ENCODE measurements around the gene EMX1.

EMX1 gene

GRCh38 chr2:72973566-72974435, 56.5 kb downstream of the EMX1 start:
- 53% methylated on average over 12 of the region's 12 CpGs for WGBS
- no peaks in the 10 kb centered on the region for H3K36me3 ChIP-seq (ENCODE audit: insufficient read depth, low read length)
- no peak overlapping the region for H3K9ac ChIP-seq (ENCODE audit: low read depth, low read length)

GRCh38 chr2:72974436-72974754, 57.1 kb downstream of the EMX1 start:
- H3K27ac ChIP-seq (ENCODE audit: low read depth, low read length) = no peak overlapping the region
- no peak overlapping the region for H3K9ac ChIP-seq (ENCODE audit: low read depth, low read length)
- peaks cover 23% of the 10 kb centered on the region for H3K4me1 ChIP-seq (ENCODE audit: insufficient read depth, low read length)
- H3K9me3 ChIP-seq (ENCODE audit: insufficient read depth, low read depth, low read length) = no peaks in the 10 kb centered on the region
- WGBS = 75% methylated on average over 2 of the region's 2 CpGs
- no peak overlapping the region for H3K4me3 ChIP-seq (ENCODE audit: low read length)
- H3K36me3 ChIP-seq (ENCODE audit: insufficient read depth, low read length) = no peaks in the 10 kb centered on the region
- H3K27me3 ChIP-seq (ENCODE audit: insufficient read depth, low read length) = no peaks in the 10 kb centered on the region

More at GRCh38 chr2:72973566-72974435, 56.5 kb downstream of the EMX1 start:
- H3K27me3 ChIP-seq (ENCODE audit: insufficient read depth, low read length) = no peaks in the 10 kb centered on the region
- H3K9me3 ChIP-seq (ENCODE audit: insufficient read depth, low read depth, low read length) = no peaks in the 10 kb centered on the region
- no peak overlapping the region for H3K4me3 ChIP-seq (ENCODE audit: low read length)
- no peak overlapping the region for H3K27ac ChIP-seq (ENCODE audit: low read depth, low read length)
- H3K4me1 ChIP-seq (ENCODE audit: insufficient read depth, low read length) = peaks cover 23% of the 10 kb centered on the region

GRCh38 chr2:72975017-72975416, 57.7 kb downstream of the EMX1 start:
- no peak overlapping the region for H3K27ac ChIP-seq (ENCODE audit: low read depth, low read length)
- no peaks in the 10 kb centered on the region for H3K9me3 ChIP-seq (ENCODE audit: insufficient read depth, low read depth, low read length)
- H3K4me1 ChIP-seq (ENCODE audit: insufficient read depth, low read length) = peaks cover 23% of the 10 kb centered on the region
- H3K4me3 ChIP-seq (ENCODE audit: low read length) = no peak overlapping the region
- no peaks in the 10 kb centered on the region for H3K36me3 ChIP-seq (ENCODE audit: insufficient read depth, low read length)
- 16% methylated on average over 3 of the region's 3 CpGs for WGBS
- H3K9ac ChIP-seq (ENCODE audit: low read depth, low read length) = no peak overlapping the region
- no peaks in the 10 kb centered on the region for H3K27me3 ChIP-seq (ENCODE audit: insufficient read depth, low read length)

GRCh38 chr2:72979896-72980295, 62.6 kb downstream of the EMX1 start:
- Histone ChIP-seq H3K27me3 (ENCODE audit: insufficient read depth, low read length) (no peaks in the 10 kb centered on the region), H3K27ac (ENCODE audit: low read depth, low read length) (no peak overlapping the region), H3K4me3 (ENCODE audit: low read length) (no peak overlapping the region), H3K36me3 (ENCODE audit: insufficient read depth, low read length) (0 out of 2 replicates have a peak, but pooled peaks cover 2% of the 10 kb centered on the region), H3K9me3 (ENCODE audit: insufficient read depth, low read depth, low read length) (no peaks in the 10 kb centered on the region), H3K4me1 (ENCODE audit: insufficient read depth, low read length) (peaks cover 22% of the 10 kb centered on the region), H3K9ac (ENCODE audit: low read depth, low read length) (no peak overlapping the region)
- 88% methylated on average over 1 of the region's 3 CpGs for WGBS

- Histone ChIP-seq H3K9ac (ENCODE audit: low read depth, low read length) (no peak overlapping the region; the same call in 1 of the 2 replicates), H3K27me3 (ENCODE audit: insufficient read depth, low read length) (no peaks in the 10 kb centered on the region), H3K9me3 (ENCODE audit: insufficient read depth, low read depth, low read length) (no peaks in the 10 kb centered on the region), H3K4me3 (ENCODE audit: low read length) (no peak overlapping the region), H3K27ac (ENCODE audit: low read depth, low read length) (no peak overlapping the region), H3K4me1 (ENCODE audit: insufficient read depth, low read length) (peaks cover 14% of the 10 kb centered on the region), H3K36me3 (ENCODE audit: insufficient read depth, low read length) (0 out of 2 replicates have a peak, but pooled peaks cover 2% of the 10 kb centered on the region)
- WGBS = 81% methylated on average over 11 of the region's 11 CpGs
Observed at GRCh38 chr2:72980535-72981217, 63.4 kb downstream of the EMX1 start.

- H3K36me3 ChIP-seq (ENCODE audit: insufficient read depth, low read length) = 0 out of 2 replicates have a peak, but pooled peaks cover 2% of the 10 kb centered on the region
- H3K4me1 ChIP-seq (ENCODE audit: insufficient read depth, low read length) = peaks cover 10% of the 10 kb centered on the region; the same call in 1 of the 2 replicates
- WGBS = 95% methylated on average over 3 of the region's 5 CpGs
- no peak overlapping the region for H3K9ac ChIP-seq (ENCODE audit: low read depth, low read length)
- no peak overlapping the region for H3K4me3 ChIP-seq (ENCODE audit: low read length)
- H3K9me3 ChIP-seq (ENCODE audit: insufficient read depth, low read depth, low read length) = no peaks in the 10 kb centered on the region
- no peaks in the 10 kb centered on the region for H3K27me3 ChIP-seq (ENCODE audit: insufficient read depth, low read length)
- H3K27ac ChIP-seq (ENCODE audit: low read depth, low read length) = no peak overlapping the region
Observed at GRCh38 chr2:72981536-72981935, 64.2 kb downstream of the EMX1 start.

- H3K27ac ChIP-seq (ENCODE audit: low read depth, low read length) = no peak overlapping the region
- H3K27me3 ChIP-seq (ENCODE audit: insufficient read depth, low read length) = no peaks in the 10 kb centered on the region
- H3K36me3 ChIP-seq (ENCODE audit: insufficient read depth, low read length) = 0 out of 2 replicates have a peak, but pooled peaks cover 2% of the 10 kb centered on the region
- no peaks in the 10 kb centered on the region for H3K9me3 ChIP-seq (ENCODE audit: insufficient read depth, low read depth, low read length)
- H3K9ac ChIP-seq (ENCODE audit: low read depth, low read length) = no peak overlapping the region
- peaks cover 10% of the 10 kb centered on the region; the same call in 1 of the 2 replicates for H3K4me1 ChIP-seq (ENCODE audit: insufficient read depth, low read length)
- H3K4me3 ChIP-seq (ENCODE audit: low read length) = no peak overlapping the region
- 96% methylated on average over 2 of the region's 2 CpGs for WGBS
Observed at GRCh38 chr2:72982219-72982618, 64.9 kb downstream of the EMX1 start.

GRCh38 chr2:72982781-72983499, 65.6 kb downstream of the EMX1 start:
- H3K9ac ChIP-seq (ENCODE audit: low read depth, low read length) = no peak overlapping the region; the same call in 1 of the 2 replicates
- H3K36me3 ChIP-seq (ENCODE audit: insufficient read depth, low read length) = 0 out of 2 replicates have a peak, but pooled peaks cover 2% of the 10 kb centered on the region
- H3K4me3 ChIP-seq (ENCODE audit: low read length) = no peak overlapping the region
- 92% methylated on average over 11 of the region's 11 CpGs for WGBS
- H3K9me3 ChIP-seq (ENCODE audit: insufficient read depth, low read depth, low read length) = no peaks in the 10 kb centered on the region
- H3K27ac ChIP-seq (ENCODE audit: low read depth, low read length) = no peak overlapping the region
- H3K4me1 ChIP-seq (ENCODE audit: insufficient read depth, low read length) = peaks cover 10% of the 10 kb centered on the region; the same call in 1 of the 2 replicates
- no peaks in the 10 kb centered on the region for H3K27me3 ChIP-seq (ENCODE audit: insufficient read depth, low read length)

- H3K27ac ChIP-seq (ENCODE audit: low read depth, low read length) = no peak overlapping the region
- H3K4me1 ChIP-seq (ENCODE audit: insufficient read depth, low read length) = peaks cover 10% of the 10 kb centered on the region; the same call in 1 of the 2 replicates
- no peak overlapping the region; the same call in 1 of the 2 replicates for H3K9ac ChIP-seq (ENCODE audit: low read depth, low read length)
- H3K36me3 ChIP-seq (ENCODE audit: insufficient read depth, low read length) = 0 out of 2 replicates have a peak, but pooled peaks cover 2% of the 10 kb centered on the region
- no peaks in the 10 kb centered on the region for H3K27me3 ChIP-seq (ENCODE audit: insufficient read depth, low read length)
- 95% methylated on average over 9 of the region's 10 CpGs for WGBS
- no peaks in the 10 kb centered on the region for H3K9me3 ChIP-seq (ENCODE audit: insufficient read depth, low read depth, low read length)
- H3K4me3 ChIP-seq (ENCODE audit: low read length) = no peak overlapping the region
Observed at GRCh38 chr2:72983500-72984161, 66.3 kb downstream of the EMX1 start.

- 0 out of 2 replicates have a peak, but pooled peaks cover 2% of the 10 kb centered on the region for H3K36me3 ChIP-seq (ENCODE audit: insufficient read depth, low read length)
Observed at GRCh38 chr2:72984172-72984671, 66.9 kb downstream of the EMX1 start.

More at GRCh38 chr2:72984172-72984671, 66.9 kb downstream of the EMX1 start:
- WGBS = 95% methylated on average over 7 of the region's 7 CpGs
- no peak overlapping the region for H3K27ac ChIP-seq (ENCODE audit: low read depth, low read length)
- H3K9ac ChIP-seq (ENCODE audit: low read depth, low read length) = no peak overlapping the region
- H3K27me3 ChIP-seq (ENCODE audit: insufficient read depth, low read length) = no peaks in the 10 kb centered on the region
- H3K9me3 ChIP-seq (ENCODE audit: insufficient read depth, low read depth, low read length) = no peaks in the 10 kb centered on the region
- H3K4me1 ChIP-seq (ENCODE audit: insufficient read depth, low read length) = peaks cover 10% of the 10 kb centered on the region; the same call in 1 of the 2 replicates
- H3K4me3 ChIP-seq (ENCODE audit: low read length) = no peak overlapping the region

All from HUES64 (cell line).